ENCODE data around the gene SOX4.

DNA sequence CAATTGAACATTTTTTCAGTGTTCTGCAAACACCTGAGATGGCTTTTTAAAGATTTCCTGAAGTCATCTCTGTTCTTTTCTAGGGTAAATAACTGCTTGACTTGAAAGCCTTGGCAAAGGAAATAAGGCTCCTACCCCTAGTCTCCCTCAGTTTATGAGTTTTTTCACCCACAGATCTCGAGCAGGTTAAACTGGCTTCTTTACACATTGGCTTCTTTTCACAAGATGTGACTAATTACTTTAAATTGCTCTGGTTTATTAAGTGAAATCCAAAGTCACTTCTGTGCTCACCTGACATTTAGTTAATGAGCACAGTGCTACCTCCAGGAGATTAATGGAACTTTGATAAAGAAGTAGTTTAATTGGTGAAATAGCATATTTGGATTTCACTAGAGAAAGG, 33.2 kb downstream of the SOX4 start:
- TF ChIP-seq EZH2 (IDR thresholded peaks at IDR 0.05; ENCODE audit: low read length, missing control alignments): no peak
- TF ChIP-seq, protein P1, sequence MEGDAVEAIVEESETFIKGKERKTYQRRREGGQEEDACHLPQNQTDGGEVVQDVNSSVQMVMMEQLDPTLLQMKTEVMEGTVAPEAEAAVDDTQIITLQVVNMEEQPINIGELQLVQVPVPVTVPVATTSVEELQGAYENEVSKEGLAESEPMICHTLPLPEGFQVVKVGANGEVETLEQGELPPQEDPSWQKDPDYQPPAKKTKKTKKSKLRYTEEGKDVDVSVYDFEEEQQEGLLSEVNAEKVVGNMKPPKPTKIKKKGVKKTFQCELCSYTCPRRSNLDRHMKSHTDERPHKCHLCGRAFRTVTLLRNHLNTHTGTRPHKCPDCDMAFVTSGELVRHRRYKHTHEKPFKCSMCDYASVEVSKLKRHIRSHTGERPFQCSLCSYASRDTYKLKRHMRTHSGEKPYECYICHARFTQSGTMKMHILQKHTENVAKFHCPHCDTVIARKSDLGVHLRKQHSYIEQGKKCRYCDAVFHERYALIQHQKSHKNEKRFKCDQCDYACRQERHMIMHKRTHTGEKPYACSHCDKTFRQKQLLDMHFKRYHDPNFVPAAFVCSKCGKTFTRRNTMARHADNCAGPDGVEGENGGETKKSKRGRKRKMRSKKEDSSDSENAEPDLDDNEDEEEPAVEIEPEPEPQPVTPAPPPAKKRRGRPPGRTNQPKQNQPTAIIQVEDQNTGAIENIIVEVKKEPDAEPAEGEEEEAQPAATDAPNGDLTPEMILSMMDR (conservative IDR thresholded peaks at IDR 0.05 in 1 of 2, IDR thresholded peaks at IDR 0.05 in 1 of 2; ENCODE audit: low read depth in 1 of 2, low read length in 2 of 2): no peak

Data from fibroblast of lung (primary cell).